ENCODE data around the gene ARID3B.
A peak's percentile ranks its signal among the peaks of the same experiment; 100 is the strongest.

- TF ChIP-seq CTCF (IDR thresholded peaks at IDR 0.05) (peak; percentile 57 to 79 (median 57)), POLR2A (IDR thresholded peaks at IDR 0.05) (no peak)
Measured at GRCh38 chr15:74620636-74621545, 79.9 kb downstream of the ARID3B start.

All from testis (tissue), 2 donors.